HCT116 (cell line): ENCODE measurements around the gene IFI44.

Experiments
- EZH2 ChIP-seq: fragments of 200-600 bp; sonication (generic); IDR thresholded peaks from 2 replicates; pipeline ENCODE4 v1.6.1; 2017; ENCODE audit warnings: antibody characterized with exemption, mixed run types
- POLR2AphosphoS5 ChIP-seq: IDR thresholded peaks from 2 replicates; pipeline ENCODE4 v1.6.1; 2011; ENCODE audit warnings: mild to moderate bottlenecking, low read depth, low read length, moderate library complexity
- TF ChIP-seq, protein P1 (sequence below), 3 experiments: fragments of 200-600 bp in 1 of 3; sonication (generic) in 1 of 3; IDR thresholded peaks in 2 of 3; conservative IDR thresholded peaks in 1 of 3; 2 replicates each; pipeline ENCODE4 v1.5.1; 2012 to 2017; ENCODE audit warnings: low read depth in 2 of 3, low read length in 2 of 3, antibody characterized with exemption in 1 of 3, borderline replicate concordance in 1 of 3, control low read depth in 1 of 3, mild to moderate bottlenecking in 1 of 3, mixed read lengths in 1 of 3, mixed run types in 1 of 3, moderate library complexity in 1 of 3; ENCODE audit not compliant: insufficient read depth in 1 of 3

DNA sequence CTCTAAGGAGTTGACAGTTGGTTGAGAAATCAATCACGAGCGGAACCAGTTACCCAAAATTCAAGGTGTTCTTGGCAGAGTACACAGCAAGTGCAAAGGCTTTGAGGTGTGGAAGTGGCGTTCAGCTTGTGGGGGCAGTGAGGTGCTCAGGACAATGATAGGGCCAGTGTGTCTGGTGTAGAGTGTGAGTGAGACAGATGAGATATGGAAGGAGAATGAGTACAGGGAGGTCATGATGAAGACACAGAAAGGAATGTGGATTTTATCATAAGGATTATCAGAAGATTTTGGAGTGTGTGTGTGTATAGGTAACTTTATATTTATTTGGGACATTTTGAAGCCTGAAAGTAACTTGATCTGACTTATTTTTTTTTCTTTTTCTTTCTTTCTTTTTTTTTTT lies 40.9 kb downstream of the IFI44 start:
- no peak for TF ChIP-seq EZH2
- TF ChIP-seq, protein P1, sequence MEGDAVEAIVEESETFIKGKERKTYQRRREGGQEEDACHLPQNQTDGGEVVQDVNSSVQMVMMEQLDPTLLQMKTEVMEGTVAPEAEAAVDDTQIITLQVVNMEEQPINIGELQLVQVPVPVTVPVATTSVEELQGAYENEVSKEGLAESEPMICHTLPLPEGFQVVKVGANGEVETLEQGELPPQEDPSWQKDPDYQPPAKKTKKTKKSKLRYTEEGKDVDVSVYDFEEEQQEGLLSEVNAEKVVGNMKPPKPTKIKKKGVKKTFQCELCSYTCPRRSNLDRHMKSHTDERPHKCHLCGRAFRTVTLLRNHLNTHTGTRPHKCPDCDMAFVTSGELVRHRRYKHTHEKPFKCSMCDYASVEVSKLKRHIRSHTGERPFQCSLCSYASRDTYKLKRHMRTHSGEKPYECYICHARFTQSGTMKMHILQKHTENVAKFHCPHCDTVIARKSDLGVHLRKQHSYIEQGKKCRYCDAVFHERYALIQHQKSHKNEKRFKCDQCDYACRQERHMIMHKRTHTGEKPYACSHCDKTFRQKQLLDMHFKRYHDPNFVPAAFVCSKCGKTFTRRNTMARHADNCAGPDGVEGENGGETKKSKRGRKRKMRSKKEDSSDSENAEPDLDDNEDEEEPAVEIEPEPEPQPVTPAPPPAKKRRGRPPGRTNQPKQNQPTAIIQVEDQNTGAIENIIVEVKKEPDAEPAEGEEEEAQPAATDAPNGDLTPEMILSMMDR (IDR thresholded peaks at IDR 0.05 in 2 of 3, conservative IDR thresholded peaks at IDR 0.05 in 1 of 3; ENCODE audit: borderline replicate concordance in 1 of 3, insufficient read depth in 1 of 3, low read depth in 2 of 3, low read length in 2 of 3), result no peak
- no peak for TF ChIP-seq POLR2AphosphoS5
